ENCODE results near the gene CPPED1.

GRCh38 chr16:12667909-12668308, 135.8 kb downstream of the CPPED1 start:
- no peak for TF ChIP-seq CTCF (conservative IDR thresholded peaks at IDR 0.05 in 1 of 2, IDR thresholded peaks at IDR 0.05 in 1 of 2; ENCODE audit: low read depth in 1 of 2, low read length in 2 of 2)
- TF ChIP-seq EZH2 (IDR thresholded peaks at IDR 0.05; ENCODE audit: low read length, missing control alignments), result no peak

All from fibroblast of lung (primary cell).